Ovary (tissue), 3 donors: Measurements from ENCODE around the gene FLNC.

Source experiments
- EP300 ChIP-seq: sonication (generic); formaldehyde crosslinking; IDR thresholded peaks from one replicate; pipeline ENCODE4 v1.6.1; 2017; ENCODE audit warnings: antibody characterized with exemption
- POLR2A ChIP-seq: fragments of 450-650 bp; IDR thresholded peaks from one replicate; pipeline ENCODE4 v1.6.1; 2017; ENCODE audit warnings: antibody characterized with exemption, mild to moderate bottlenecking, moderate library complexity
- TF ChIP-seq, protein P1 (sequence below), 3 donors: fragments of 450-650 bp in 2 of 3; fragments of 200-600 bp in 1 of 3; IDR thresholded peaks; one replicate each; pipeline versions ENCODE4 v1.5.1 to v1.8.0; 2016 to 2022; ENCODE audit warnings: antibody characterized with exemption in 3 of 3, mild to moderate bottlenecking in 1 of 3
- donor health status: DM: no; HTN: no; CAD: no.

DNA sequence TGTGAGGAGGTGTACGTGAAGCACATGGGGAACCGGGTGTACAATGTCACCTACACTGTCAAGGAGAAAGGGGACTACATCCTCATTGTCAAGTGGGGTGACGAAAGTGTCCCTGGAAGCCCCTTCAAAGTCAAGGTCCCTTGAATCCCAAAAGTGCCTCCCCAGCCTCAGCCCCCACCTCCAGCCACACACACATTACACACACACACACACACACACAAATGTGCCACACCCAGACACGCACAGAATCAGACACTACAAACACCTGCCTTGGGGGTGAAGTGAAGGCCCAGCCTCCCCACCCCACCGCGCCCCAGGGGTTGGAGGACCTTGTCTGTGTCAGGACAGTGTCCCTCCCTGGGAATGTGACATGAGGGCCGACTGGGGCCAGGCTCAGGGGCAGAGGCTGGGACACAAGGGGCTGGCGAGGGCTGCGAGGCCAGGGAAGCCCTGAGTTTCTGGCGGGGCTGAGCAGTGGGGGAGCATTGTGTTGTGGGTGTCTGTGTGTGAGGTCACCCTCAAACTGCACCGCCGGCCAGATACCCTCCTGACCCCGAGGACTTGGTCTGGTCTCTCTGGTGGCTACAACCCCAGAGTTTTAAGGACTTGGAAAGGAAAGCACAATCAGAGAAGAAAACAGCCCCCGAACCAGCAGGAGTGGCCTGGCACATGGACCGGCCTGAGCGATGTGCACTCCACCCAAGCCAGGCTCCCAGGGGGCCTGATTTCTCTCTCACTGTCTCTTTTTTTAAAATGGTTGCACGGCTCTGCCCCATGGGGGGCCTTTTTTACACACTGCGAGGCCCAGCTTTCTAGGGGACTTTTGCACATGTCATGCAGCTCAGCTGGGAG lies 28.4 kb downstream of the FLNC start:
- TF ChIP-seq, protein P1, sequence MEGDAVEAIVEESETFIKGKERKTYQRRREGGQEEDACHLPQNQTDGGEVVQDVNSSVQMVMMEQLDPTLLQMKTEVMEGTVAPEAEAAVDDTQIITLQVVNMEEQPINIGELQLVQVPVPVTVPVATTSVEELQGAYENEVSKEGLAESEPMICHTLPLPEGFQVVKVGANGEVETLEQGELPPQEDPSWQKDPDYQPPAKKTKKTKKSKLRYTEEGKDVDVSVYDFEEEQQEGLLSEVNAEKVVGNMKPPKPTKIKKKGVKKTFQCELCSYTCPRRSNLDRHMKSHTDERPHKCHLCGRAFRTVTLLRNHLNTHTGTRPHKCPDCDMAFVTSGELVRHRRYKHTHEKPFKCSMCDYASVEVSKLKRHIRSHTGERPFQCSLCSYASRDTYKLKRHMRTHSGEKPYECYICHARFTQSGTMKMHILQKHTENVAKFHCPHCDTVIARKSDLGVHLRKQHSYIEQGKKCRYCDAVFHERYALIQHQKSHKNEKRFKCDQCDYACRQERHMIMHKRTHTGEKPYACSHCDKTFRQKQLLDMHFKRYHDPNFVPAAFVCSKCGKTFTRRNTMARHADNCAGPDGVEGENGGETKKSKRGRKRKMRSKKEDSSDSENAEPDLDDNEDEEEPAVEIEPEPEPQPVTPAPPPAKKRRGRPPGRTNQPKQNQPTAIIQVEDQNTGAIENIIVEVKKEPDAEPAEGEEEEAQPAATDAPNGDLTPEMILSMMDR (IDR thresholded peaks at IDR 0.05), result no peak
- TF ChIP-seq POLR2A (no peak), EP300 (no peak)
